ENCODE data around the gene NEURL1.

- TF ChIP-seq YY1 (IDR thresholded peaks at IDR 0.05; ENCODE audit: insufficient read depth, insufficient read length) (no peak), ZNF274 (IDR thresholded peaks at IDR 0.05; ENCODE audit: low read depth, low read length) (no peak)
These were observed 132.7 kb downstream of the NEURL1 start for GRCh38 chr10:103626178-103626577.
